T follicular helper cell (primary cell): Measurements from ENCODE around the gene RRBP1.

Source experiments
- DNase-seq: peaks from one replicate; pipeline ENCODE4 v3.0.0-alpha.2; 2020; ENCODE audit warnings: low read depth

Gene RRBP1

GRCh38 chr20:17634661-17635331 is 47.2 kb downstream of the RRBP1 start:
- DNase-seq: no peak

DNA sequence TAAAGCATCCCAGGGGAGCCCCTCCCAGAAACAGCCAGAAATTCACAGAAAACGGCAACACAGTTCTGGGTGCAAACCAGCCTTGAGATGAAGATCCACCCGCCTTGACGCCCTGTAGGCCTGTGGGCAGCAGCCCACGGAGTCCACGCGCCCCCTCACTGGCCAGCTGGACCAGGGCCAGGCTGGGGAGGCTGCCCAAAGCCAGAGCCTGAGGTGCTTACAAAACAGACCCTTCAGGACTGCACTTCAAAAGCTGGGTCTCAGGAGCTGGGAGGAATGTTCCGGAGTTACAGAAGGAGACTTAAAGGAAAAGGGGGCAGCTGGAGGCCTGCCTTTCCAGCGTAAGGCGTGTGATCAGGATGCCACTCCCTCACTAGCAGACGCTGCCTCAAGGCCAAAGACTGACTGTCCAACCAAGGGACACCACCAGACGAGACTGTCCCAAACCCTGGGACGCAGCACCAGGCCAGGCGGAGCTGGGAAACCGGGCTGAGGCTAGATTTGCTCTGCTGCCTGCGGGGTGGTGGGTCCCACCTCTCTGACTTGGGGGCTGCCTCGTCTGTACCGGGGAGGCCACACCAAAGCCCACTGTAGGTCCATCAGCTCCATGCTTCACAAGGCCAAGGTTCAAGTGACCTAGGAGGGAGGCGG is 48.1 kb downstream of the RRBP1 start:
- no peak for DNase-seq

GRCh38 chr20:17633221-17633849 is 48.7 kb downstream of the RRBP1 start:
- no peak for DNase-seq

GRCh38 chr20:17631576-17632319 is 50.3 kb downstream of the RRBP1 start:
- no peak for DNase-seq

DNA sequence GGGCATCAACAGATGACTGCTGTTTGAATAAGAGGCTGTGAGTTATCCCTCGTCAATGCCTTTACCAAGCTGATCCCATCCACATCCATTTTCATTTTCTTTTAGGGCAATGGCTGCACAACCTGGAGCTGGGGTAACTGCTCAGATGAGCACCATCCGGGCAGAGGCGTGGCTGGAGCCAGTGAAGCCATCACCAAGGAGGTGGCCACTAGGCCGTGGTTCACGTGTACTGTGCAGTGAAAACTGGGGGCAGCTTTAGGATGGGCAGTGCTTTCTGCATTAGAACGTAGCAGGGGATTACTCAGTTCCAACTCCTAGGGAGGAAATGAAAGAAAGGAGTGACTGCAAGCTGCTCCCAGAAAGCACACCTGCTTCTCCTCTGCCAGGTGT is 51.2 kb downstream of the RRBP1 start:
- no peak for DNase-seq

DNA sequence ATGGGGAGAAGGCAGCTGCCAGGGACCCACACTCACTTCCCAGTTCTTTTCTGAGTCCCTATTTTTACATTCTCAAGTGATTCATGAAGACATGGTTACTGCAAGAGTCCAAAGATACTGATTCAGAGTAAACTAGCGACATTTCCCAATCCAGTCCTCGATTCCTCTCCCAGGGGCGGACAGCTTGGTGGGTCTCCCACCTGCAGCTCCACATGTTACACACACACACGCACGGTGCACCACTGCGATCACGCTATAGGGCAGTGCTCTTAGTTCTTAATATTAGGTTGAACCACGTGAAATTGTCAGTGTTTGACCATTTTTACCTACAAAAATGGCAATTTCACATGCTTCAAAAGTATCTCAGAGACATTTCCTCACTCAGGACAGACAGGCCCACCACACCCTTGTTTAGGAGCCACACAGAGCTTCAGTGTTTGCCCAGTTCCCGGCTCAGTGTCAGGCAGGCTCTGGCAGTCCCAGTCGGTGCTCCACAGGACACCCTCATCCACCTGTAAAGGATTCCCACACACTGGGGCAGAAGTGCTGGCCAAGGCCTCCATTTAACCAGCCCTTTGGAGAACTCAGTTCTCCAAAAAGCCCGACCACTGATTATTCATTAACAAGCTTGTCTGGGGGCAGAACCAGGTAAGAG is 51.8 kb downstream of the RRBP1 start:
- no peak for DNase-seq

DNA sequence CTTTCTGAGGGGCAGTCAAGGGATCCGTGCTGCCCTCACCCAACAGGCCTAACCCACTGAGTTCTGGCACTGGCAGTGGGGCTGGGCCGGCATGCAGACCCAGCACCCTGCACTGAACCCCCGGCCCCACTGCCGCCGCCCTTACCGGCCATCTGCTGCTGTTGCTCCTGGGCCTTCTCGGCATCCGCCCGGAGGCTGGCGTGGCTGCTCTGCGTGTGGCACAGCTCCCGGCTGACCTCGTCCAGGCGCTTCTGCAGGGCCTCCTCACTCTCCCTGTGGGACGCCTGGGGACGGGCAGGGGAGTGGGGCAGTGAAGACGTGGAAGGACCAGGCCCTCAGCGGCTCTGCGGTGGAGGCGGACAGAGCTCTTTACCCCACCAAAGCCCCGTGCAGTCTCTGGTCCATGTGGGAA is 52.4 kb downstream of the RRBP1 start:
- no peak for DNase-seq

DNA sequence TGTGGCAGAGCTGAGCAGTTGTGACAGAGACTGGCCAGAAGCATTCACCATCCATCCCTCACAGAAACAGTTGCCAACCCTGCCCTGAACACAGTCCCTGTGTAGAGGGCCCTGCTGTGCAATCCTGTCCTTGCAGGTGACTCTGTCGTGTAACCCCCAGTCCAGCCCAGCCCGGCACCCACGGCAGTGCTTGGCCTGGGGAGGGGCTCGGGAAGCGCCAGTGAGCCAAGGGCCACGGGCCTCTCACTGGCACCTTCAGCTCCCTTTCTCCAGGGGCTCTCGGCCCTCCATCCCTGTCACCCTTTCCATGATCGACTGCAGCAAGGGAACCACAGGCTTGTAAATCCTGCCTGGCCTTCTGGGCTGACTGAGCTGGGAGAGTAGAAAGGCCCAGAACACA is 53.0 kb downstream of the RRBP1 start:
- no peak for DNase-seq

GRCh38 chr20:17628101-17628841 is 53.8 kb downstream of the RRBP1 start:
- no peak for DNase-seq

DNA sequence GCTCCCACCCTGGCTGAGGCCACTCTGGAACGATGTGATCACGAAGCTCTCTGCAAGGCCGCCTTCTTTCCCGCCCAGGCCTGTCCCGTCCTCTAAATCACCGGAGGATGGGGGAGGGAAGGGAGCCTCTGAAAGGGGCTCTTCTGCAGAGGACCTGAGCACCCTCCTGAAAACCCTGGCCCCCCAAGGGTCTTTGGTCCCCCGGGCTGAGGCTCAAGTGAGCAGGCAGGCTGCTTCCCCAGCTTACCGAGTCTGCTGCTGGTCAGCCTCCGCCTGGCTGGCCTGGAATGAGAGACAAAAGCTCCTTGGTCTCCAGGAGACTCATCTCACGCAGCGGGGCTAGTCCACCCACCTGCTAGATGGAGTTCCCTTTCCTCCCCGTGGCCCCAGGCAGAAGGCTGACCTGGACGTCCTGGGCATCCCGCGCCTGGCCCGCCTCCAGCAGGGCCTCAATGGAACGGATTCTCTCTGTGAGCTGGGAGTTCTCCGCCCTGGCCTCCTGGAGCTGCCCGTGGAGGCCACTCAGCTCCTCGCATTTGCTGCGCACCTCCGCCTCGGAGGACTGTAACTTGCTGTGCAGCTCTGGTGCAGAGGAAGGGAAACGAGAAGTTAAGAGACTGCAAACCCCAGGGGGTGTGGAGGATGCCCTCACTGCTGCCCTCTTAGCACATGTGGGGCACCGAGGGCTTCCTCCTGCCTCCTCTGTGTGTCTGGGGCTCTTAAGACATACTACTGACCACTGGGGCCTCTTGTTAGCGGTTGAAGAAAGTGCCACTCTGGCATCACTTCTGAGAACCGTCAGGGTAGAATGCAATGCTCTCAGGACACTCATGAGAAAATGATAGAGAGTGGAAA is 54.7 kb downstream of the RRBP1 start:
- no peak for DNase-seq

DNA sequence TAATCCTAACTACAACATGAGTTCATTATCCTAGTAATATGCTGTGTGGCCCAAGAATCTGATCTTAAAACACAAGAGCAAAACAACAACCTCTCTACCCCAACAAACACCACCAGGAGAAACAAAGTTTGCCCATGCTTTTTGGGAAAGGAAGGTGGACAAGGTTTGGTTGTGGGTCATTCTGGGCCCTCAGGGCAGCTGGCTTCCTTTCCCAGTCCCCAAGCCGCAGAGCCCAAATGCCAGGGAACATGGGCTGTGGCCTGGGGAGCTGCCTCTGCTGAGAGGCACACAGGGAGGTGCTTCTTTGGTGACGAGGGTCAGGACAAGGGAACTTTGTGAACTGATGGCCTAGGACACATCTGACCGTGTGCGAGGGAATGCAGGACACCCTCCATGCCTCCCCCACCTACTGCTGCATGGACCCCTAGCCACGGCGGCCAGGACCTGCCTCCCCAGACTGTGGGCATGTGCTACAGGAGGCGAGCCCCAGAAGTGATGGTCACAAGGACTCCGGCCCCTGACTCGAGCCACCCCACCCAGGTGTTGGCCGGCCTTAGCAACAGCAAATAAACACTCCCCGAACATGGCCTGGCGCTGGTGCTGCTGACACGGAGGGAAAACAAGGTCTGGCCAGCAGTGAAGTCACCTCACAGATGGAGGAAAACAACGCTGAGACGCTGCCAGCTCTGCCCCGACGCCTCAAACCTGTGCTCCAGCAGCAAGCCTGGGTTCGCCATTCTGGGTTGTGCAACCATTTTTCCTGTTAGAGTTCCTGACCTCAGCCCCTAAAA is 55.6 kb downstream of the RRBP1 start:
- no peak for DNase-seq

DNA sequence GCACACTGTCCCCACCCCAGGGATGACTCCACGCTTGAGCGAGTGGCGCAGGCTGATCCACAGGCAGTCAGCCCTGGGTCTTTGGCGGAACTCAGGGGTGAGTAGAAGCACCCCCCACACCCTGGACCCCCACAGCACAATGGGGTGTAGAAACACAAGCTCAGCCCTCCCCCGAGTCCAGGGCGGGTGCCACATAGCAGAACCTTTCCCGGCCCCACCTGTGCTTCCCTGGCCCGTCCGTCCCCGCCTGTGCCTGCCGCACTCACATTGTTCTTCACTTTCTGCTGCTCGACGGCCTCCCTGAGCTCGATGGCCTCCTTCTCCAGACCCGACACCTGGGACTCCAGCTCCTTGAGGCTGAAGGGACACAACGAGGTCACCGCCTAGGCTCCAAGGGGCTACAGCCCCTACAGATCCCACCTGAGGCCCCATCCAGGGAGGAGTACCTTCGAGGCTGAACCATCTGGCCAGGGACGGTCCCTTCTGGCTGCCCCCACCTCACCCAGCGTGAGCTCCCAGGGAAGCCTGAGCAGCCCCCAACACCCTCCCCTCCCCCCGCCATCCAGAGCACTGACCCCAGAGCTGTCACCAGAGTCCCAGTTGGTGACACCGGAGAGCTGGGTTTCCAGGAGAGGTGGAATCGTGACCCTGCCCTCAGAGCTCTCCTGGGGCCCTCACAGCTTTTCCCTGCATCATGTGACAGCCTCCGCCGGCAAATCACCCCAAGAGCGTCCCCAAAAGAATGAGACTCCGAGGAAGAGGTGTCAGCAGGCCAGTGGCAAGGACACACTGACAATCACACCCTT is 56.6 kb downstream of the RRBP1 start:
- DNase-seq: no peak

- DNase-seq: no peak
Observed at GRCh38 chr20:17624551-17625245, 57.3 kb downstream of the RRBP1 start.

- DNase-seq: no peak
Observed at GRCh38 chr20:17624070-17624469, 58.0 kb downstream of the RRBP1 start.

- DNase-seq: no peak
Observed at GRCh38 chr20:17622851-17623508, 59.1 kb downstream of the RRBP1 start.

- DNase-seq: no peak
Observed at GRCh38 chr20:17622086-17622850, 59.8 kb downstream of the RRBP1 start.
